Activated naive CD8-positive, alpha-beta T cell treated with anti-CD3 and anti-CD28 coated beads, Interleukin-2, amount 10 ng/mL, durations not matched to agents 7 days and 5 days (primary cell): ENCODE measurements around the gene CRLF2. TPM values are rescaled to one million over a fixed set of nuclear protein-coding genes. Genes with fewer than 3 reads are reported as not detected.
"Not testable (repeated sequence)": the region's sequence is repeated elsewhere in the genome, so short reads cannot be mapped to it uniquely, and the experiment has no call there.

Experiments used
- ATAC-seq: fragments of 150-1000 bp; cut with Tn5 transposase; one replicate; pipeline ENCODE4 v1.10.0; 2021; ENCODE audit warnings: low read depth, moderate library complexity
- POLR2A ChIA-PET: fragments of 350-600 bp; sonication (Branson Sonifier 250); formaldehyde crosslinking; loops from one replicate; lab custom pipeline; 2021; ENCODE audit warnings: antibody characterized with exemption; lab: Charles Lee
- DNase-seq: peaks from one replicate; pipeline ENCODE4 v3.0.0; 2021
- H3K27ac Mint-ChIP-seq: one replicate; pipeline ENCODE4 v1.8.0; 2022; ENCODE audit warnings: mild to moderate bottlenecking, mixed read lengths
- H3K27me3 Mint-ChIP-seq: one replicate; pipeline ENCODE4 v1.8.0; 2022; ENCODE audit warnings: mild to moderate bottlenecking, moderate library complexity, mixed read lengths
- H3K36me3 Mint-ChIP-seq: one replicate; pipeline ENCODE4 v1.8.0; 2021; ENCODE audit warnings: mild to moderate bottlenecking, mixed read lengths
- H3K4me1 Mint-ChIP-seq: one replicate; pipeline ENCODE4 v1.8.0; 2021; ENCODE audit warnings: mixed read lengths
- H3K4me3 Mint-ChIP-seq: one replicate; pipeline ENCODE4 v1.8.0; 2022; ENCODE audit warnings: mild to moderate bottlenecking, moderate library complexity, mixed read lengths
- H3K9me3 Mint-ChIP-seq: one replicate; pipeline ENCODE4 v1.8.0; 2021; ENCODE audit warnings: mixed read lengths
- total RNA-seq, 2 experiments: library from RNA; stranded (reverse); gene quantifications; one replicate each; pipeline ENCODE4 v1.2.3, GENCODE V29; 2021

Gene CRLF2
- total RNA-seq, 2 experiments from 2014 or later: 0.71 to 1.5 TPM

GRCh38 chrX:1196436-1196835, 16.0 kb downstream of the CRLF2 start:
- H3K9me3 Mint-ChIP-seq: no peaks in the 10 kb centered on the region
- DNase-seq: no peak
- POLR2A ChIA-PET: no interaction called here
- no peaks in the 10 kb centered on the region for H3K27me3 Mint-ChIP-seq
- no peaks in the 10 kb centered on the region for H3K36me3 Mint-ChIP-seq
- H3K4me1 Mint-ChIP-seq: no peaks in the 10 kb centered on the region
- H3K4me3 Mint-ChIP-seq: no peak overlapping the region
- no peak overlapping the region for H3K27ac Mint-ChIP-seq
- ATAC-seq: no peak

GRCh38 chrX:1192196-1192595, 20.3 kb downstream of the CRLF2 start:
- POLR2A ChIA-PET, H3K27me3 Mint-ChIP-seq, H3K4me3 Mint-ChIP-seq, DNase-seq, H3K9me3 Mint-ChIP-seq, ATAC-seq, H3K27ac Mint-ChIP-seq, H3K4me1 Mint-ChIP-seq, H3K36me3 Mint-ChIP-seq: not testable (repeated sequence)

- DNase-seq (no peak), ATAC-seq (no peak)
- no peaks in the 10 kb centered on the region for H3K27me3 Mint-ChIP-seq
- no peaks in the 10 kb centered on the region for H3K36me3 Mint-ChIP-seq
- POLR2A ChIA-PET: no interaction called here
- H3K4me3 Mint-ChIP-seq: no peak overlapping the region
- no peak overlapping the region for H3K27ac Mint-ChIP-seq
- H3K9me3 Mint-ChIP-seq: no peaks in the 10 kb centered on the region
- H3K4me1 Mint-ChIP-seq: no peaks in the 10 kb centered on the region
Measured at GRCh38 chrX:1190596-1191145, 21.8 kb downstream of the CRLF2 start.

- POLR2A ChIA-PET: no interaction called here
- no peak for DNase-seq
- Mint-ChIP-seq H3K27me3 (no peaks in the 10 kb centered on the region), H3K27ac (no peak overlapping the region), H3K36me3 (no peaks in the 10 kb centered on the region), H3K9me3 (no peaks in the 10 kb centered on the region), H3K4me1 (no peaks in the 10 kb centered on the region), H3K4me3 (no peak overlapping the region)
- no peak for ATAC-seq
Measured at GRCh38 chrX:1185561-1185960, 26.9 kb downstream of the CRLF2 start.

GRCh38 chrX:1182211-1182610, 30.2 kb downstream of the CRLF2 start:
- Mint-ChIP-seq H3K4me3 (no peak overlapping the region), H3K36me3 (no peaks in the 10 kb centered on the region), H3K27ac (no peak overlapping the region), H3K4me1 (no peaks in the 10 kb centered on the region), H3K9me3 (no peaks in the 10 kb centered on the region), H3K27me3 (no peaks in the 10 kb centered on the region)
- ATAC-seq (no peak), DNase-seq (no peak)
- POLR2A ChIA-PET: no interaction called here

- H3K4me1 Mint-ChIP-seq, DNase-seq, H3K27ac Mint-ChIP-seq, ATAC-seq, POLR2A ChIA-PET, H3K4me3 Mint-ChIP-seq, H3K36me3 Mint-ChIP-seq, H3K27me3 Mint-ChIP-seq, H3K9me3 Mint-ChIP-seq: not testable (repeated sequence)
Measured at GRCh38 chrX:1181661-1182060, 30.8 kb downstream of the CRLF2 start.

- Mint-ChIP-seq H3K9me3 (no peaks in the 10 kb centered on the region), H3K4me3 (no peak overlapping the region), H3K27ac (no peak overlapping the region), H3K27me3 (no peaks in the 10 kb centered on the region), H3K36me3 (no peaks in the 10 kb centered on the region), H3K4me1 (no peaks in the 10 kb centered on the region)
- ATAC-seq (no peak), DNase-seq (no peak)
- POLR2A ChIA-PET: no interaction called here
Measured at GRCh38 chrX:1181170-1181569, 31.3 kb downstream of the CRLF2 start.

GRCh38 chrX:1178580-1179057, 33.8 kb downstream of the CRLF2 start:
- peaks cover 1% of the 10 kb centered on the region for H3K4me1 Mint-ChIP-seq
- POLR2A ChIA-PET: no interaction called here
- ATAC-seq: peak; percentile 46
- no peaks in the 10 kb centered on the region for H3K27me3 Mint-ChIP-seq
- no peaks in the 10 kb centered on the region for H3K9me3 Mint-ChIP-seq
- no peak overlapping the region for H3K4me3 Mint-ChIP-seq
- no peaks in the 10 kb centered on the region for H3K36me3 Mint-ChIP-seq
- H3K27ac Mint-ChIP-seq: no peak overlapping the region
- DNase-seq: no peak

GRCh38 chrX:1176531-1177320, 35.7 kb downstream of the CRLF2 start:
- peak; percentile 50 for ATAC-seq
- H3K4me3 Mint-ChIP-seq, H3K27ac Mint-ChIP-seq, H3K36me3 Mint-ChIP-seq, POLR2A ChIA-PET, H3K9me3 Mint-ChIP-seq, H3K27me3 Mint-ChIP-seq, H3K4me1 Mint-ChIP-seq: not testable (repeated sequence)
- peak; percentile 57 for DNase-seq

- H3K4me3 Mint-ChIP-seq, H3K4me1 Mint-ChIP-seq, H3K36me3 Mint-ChIP-seq, ATAC-seq, DNase-seq, POLR2A ChIA-PET, H3K9me3 Mint-ChIP-seq, H3K27me3 Mint-ChIP-seq, H3K27ac Mint-ChIP-seq: not testable (repeated sequence)
Measured at GRCh38 chrX:1174609-1175545, 37.6 kb downstream of the CRLF2 start.

- H3K27ac Mint-ChIP-seq, H3K27me3 Mint-ChIP-seq, H3K4me1 Mint-ChIP-seq, H3K9me3 Mint-ChIP-seq, DNase-seq, H3K4me3 Mint-ChIP-seq, H3K36me3 Mint-ChIP-seq, ATAC-seq, POLR2A ChIA-PET: not testable (repeated sequence)
Measured at GRCh38 chrX:1173435-1173834, 39.0 kb downstream of the CRLF2 start.

- Mint-ChIP-seq H3K36me3 (no peaks in the 10 kb centered on the region), H3K9me3 (peaks cover 1% of the 10 kb centered on the region), H3K4me1 (peaks cover 6% of the 10 kb centered on the region), H3K4me3 (no peak overlapping the region), H3K27ac (no peak overlapping the region), H3K27me3 (no peaks in the 10 kb centered on the region)
- ATAC-seq (no peak), DNase-seq (no peak)
- POLR2A ChIA-PET: no interaction called here
Measured at GRCh38 chrX:1172496-1172895, 40.0 kb downstream of the CRLF2 start.

GRCh38 chrX:1171915-1172314, 40.5 kb downstream of the CRLF2 start:
- H3K9me3 Mint-ChIP-seq, H3K27me3 Mint-ChIP-seq, H3K27ac Mint-ChIP-seq, DNase-seq, ATAC-seq, H3K36me3 Mint-ChIP-seq, H3K4me1 Mint-ChIP-seq, POLR2A ChIA-PET, H3K4me3 Mint-ChIP-seq: not testable (repeated sequence)
